Measurements from ENCODE around the gene CTDNEP1.

DNA sequence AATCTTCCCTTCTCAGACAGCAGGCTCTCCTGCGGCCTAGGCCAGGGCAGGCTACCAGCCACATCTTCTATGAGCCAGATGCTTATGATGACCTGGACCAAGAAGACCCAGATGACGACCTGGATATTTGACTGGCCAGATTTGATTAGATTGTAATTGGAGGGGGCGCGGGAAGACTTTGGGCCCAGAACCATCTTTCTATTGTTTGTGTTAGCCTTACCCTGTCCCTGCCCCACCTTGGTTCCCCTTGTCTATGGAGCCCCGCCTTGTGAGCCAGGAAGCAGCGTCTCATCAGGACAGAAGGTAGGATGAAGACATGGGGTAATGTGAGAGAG, 8.0 kb upstream of the CTDNEP1 start:
- TF ChIP-seq POLR2AphosphoS5 (IDR thresholded peaks at IDR 0.05; ENCODE audit: low read depth, low read length) = no peak
- TF ChIP-seq, protein P1, sequence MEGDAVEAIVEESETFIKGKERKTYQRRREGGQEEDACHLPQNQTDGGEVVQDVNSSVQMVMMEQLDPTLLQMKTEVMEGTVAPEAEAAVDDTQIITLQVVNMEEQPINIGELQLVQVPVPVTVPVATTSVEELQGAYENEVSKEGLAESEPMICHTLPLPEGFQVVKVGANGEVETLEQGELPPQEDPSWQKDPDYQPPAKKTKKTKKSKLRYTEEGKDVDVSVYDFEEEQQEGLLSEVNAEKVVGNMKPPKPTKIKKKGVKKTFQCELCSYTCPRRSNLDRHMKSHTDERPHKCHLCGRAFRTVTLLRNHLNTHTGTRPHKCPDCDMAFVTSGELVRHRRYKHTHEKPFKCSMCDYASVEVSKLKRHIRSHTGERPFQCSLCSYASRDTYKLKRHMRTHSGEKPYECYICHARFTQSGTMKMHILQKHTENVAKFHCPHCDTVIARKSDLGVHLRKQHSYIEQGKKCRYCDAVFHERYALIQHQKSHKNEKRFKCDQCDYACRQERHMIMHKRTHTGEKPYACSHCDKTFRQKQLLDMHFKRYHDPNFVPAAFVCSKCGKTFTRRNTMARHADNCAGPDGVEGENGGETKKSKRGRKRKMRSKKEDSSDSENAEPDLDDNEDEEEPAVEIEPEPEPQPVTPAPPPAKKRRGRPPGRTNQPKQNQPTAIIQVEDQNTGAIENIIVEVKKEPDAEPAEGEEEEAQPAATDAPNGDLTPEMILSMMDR (IDR thresholded peaks at IDR 0.05) = no peak
- TF ChIP-seq, protein P2, sequence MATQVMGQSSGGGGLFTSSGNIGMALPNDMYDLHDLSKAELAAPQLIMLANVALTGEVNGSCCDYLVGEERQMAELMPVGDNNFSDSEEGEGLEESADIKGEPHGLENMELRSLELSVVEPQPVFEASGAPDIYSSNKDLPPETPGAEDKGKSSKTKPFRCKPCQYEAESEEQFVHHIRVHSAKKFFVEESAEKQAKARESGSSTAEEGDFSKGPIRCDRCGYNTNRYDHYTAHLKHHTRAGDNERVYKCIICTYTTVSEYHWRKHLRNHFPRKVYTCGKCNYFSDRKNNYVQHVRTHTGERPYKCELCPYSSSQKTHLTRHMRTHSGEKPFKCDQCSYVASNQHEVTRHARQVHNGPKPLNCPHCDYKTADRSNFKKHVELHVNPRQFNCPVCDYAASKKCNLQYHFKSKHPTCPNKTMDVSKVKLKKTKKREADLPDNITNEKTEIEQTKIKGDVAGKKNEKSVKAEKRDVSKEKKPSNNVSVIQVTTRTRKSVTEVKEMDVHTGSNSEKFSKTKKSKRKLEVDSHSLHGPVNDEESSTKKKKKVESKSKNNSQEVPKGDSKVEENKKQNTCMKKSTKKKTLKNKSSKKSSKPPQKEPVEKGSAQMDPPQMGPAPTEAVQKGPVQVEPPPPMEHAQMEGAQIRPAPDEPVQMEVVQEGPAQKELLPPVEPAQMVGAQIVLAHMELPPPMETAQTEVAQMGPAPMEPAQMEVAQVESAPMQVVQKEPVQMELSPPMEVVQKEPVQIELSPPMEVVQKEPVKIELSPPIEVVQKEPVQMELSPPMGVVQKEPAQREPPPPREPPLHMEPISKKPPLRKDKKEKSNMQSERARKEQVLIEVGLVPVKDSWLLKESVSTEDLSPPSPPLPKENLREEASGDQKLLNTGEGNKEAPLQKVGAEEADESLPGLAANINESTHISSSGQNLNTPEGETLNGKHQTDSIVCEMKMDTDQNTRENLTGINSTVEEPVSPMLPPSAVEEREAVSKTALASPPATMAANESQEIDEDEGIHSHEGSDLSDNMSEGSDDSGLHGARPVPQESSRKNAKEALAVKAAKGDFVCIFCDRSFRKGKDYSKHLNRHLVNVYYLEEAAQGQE (IDR thresholded peaks at IDR 0.05; ENCODE audit: insufficient read depth in 1 of 2, low read depth in 2 of 2, low read length in 1 of 2) = no peak
